GM11168 (cell line): ENCODE results near the gene SHISAL2A.

Source experiments
- in situ Hi-C: fragments of 300-500 bp; cut with MboI; formaldehyde crosslinking; loops from one replicate; pipeline ENCODE4 v1.12.0; 2022; ENCODE audit warnings: low sequenced_read_pairs; ENCODE audit not compliant: unreplicated experiment

Gene SHISAL2A

GRCh38 chr1:52658795-52659194 is 25.8 kb downstream of the SHISAL2A start:
- in situ Hi-C loops, result no loop called here

DNA sequence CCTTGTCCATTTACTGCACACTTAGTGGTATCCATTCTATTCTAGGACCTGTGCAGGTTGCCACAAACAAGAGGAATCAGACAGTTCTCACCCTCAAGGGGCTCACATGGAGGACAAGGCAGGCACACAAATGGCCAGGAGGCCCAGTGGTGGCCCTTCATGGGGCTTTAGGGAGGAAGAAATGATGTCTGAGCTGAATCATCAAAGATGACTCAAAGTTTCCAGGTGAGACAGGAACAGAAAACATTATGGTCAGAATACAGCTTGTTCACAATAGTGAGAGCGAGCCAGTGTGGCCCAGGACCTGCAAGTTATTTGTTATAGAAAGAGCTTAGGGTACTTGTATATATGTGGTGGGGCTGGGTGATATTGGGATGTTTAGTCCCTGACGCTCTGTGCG is 26.4 kb downstream of the SHISAL2A start:
- in situ Hi-C loops, result no loop called here

DNA sequence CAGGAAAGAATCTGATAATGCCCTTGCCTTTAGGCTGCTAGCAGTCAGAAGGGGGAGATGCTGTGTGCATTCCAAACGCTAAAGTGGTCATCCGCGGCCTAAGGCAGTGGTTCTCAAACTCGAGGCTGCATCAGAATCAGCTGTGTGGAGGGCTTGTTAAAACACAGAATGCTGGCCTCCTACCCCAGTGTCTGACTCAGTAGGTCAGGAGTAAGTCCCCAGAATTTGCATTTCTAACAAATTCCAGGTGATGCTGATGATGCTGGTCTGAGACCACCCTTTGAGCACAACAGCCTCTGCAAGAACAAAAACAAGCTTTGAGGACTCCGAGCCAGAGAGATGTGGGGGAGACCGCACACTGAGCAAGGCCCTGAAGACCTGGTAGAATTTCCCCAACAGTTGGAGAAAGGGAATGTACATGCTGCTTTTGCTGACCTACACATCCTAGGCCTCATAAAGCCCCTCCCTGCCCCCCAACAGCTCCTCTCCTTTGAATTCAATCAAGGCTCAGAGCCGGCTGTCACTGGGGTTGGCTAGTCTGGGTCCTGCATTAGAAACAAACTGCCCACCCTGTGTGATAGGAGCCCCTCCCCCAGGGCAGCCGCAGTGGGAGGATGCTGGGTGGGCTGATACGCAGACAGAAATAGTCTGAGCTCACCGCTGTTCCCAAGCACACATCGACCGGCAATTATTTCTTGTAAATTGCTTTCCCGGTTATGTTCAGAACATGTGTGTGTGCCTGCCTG is 27.1 kb downstream of the SHISAL2A start:
- in situ Hi-C loops, result no loop called here

- in situ Hi-C loops, result no loop called here
Observed at GRCh38 chr1:52660807-52661206, 27.8 kb downstream of the SHISAL2A start.

- in situ Hi-C loops, result no loop called here
Observed at GRCh38 chr1:52662645-52663313, 29.8 kb downstream of the SHISAL2A start.

GRCh38 chr1:52663716-52664115 is 30.7 kb downstream of the SHISAL2A start:
- in situ Hi-C loops, result no loop called here

GRCh38 chr1:52665006-52665941 is 32.3 kb downstream of the SHISAL2A start:
- in situ Hi-C loops, result no loop called here

GRCh38 chr1:52667290-52667689 is 34.3 kb downstream of the SHISAL2A start:
- in situ Hi-C loops, result no loop called here

DNA sequence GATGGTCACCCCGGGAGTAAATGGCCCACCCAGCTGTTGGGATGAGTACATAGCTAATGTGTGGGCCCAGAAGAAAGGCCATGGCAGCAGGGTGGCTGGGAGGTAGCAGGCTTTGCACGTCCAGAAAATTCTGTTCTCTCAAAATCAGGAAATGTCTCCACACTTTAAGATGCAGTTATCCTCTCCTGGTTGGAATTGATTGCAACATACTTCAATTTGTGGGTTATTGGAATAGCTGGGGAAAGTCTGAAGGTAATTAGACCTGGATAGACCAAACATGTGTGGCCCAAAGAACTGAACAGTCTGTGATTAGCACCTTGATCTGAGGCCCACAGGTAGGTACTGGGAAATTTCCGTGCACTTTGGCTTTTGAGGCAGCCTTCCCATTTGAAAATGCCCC is 35.0 kb downstream of the SHISAL2A start:
- in situ Hi-C loops, result no loop called here

- in situ Hi-C loops, result no loop called here
Observed at GRCh38 chr1:52668711-52669110, 35.7 kb downstream of the SHISAL2A start.

DNA sequence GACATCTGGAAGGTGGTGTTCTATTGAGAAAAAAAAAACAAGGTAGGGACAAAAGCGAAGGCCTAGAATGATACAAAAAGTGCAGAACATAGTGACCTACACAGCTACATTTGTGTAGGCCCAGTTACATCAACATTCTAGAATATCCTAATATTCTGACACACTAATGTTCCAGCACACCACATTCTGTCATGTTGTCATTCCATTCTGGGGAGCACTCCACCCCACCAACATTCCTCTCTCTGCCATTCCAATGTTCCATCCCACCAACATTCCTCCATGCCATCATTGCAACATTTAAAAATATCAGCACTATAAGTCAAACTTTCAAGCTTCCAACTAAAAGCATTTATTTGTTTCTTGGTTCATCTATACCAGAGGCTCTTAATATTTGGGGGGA is 36.7 kb downstream of the SHISAL2A start:
- in situ Hi-C loops, result no loop called here

- in situ Hi-C loops, result no loop called here
Observed at GRCh38 chr1:52670604-52671003, 37.6 kb downstream of the SHISAL2A start.

DNA sequence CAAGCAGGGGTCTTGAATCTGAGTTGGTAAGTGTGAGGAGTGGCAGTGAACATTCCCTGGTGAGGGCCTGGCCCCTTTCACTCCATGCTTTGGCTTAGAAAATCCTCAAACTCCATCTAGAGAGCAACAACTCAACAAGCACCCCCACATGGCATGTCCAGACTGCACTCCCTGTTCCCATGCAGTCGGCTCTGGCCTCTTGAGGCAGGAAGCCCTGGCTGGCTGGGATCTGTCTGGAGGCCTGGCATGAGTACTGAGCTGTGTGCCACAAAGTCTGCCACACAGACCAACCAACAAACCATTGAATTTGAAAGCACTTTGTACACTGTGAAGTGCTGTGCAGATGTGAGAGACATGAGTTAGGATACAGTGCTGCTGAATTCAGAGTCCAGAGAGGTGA is 40.0 kb downstream of the SHISAL2A start:
- in situ Hi-C loops, result no loop called here

DNA sequence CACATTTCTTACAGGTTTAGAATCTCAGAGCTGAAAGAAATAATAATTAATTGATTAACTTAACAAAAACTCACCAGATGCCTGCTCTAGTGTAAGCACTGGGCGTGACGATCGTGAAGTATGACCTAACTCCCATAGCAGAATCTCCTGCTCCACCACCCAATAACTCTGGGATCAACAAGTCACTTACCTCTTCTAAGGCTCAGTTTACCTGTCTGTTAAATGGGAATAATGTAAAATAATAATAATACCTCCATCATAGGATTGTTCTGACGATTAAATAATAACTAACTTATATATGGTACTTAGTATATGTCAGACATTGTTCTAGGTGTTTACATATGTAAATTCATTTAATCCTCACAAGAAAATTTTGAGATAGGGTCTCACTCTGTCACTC is 40.5 kb downstream of the SHISAL2A start:
- in situ Hi-C loops, result no loop called here

DNA sequence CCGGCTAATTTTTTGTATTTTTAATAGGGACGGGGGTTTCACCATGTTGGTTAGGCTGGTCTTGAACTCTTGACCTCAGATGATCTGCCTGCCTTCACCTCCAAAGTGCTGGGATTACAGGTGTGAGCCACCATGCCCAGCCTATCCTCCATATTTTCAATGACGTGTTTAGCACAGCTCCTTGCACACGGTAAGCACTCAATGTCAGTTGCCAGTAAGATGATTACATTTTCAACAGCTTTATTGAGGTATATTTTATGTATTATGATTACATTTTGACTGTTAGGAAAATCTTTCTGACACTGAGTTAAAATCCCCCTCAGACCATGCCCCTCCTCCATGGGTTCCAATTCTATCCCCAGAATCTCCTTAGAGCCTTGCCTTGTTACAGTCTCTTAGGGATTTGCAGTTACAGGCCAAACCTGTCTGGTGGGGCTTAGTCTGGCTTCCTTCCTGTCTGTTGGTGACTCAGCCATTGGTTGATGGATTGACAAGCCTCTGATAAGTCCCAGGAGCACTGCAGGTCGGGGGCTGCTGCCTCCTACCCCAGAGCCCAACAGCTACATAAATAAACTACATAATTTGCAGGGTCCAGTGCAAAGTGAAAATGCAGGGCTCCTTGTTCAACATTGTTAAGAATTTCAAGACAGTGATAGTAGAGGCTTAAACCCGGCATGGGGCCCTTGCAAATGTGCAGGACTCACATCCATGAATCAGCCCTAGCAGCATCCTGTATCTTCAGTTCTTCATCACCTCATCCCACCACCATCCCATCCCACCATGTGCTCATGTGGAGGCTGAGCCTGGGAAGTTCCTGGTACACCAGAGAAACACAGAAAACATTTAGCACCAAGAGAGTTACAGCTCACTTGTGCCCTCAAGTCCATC is 41.8 kb downstream of the SHISAL2A start:
- in situ Hi-C loops, result no loop called here

- in situ Hi-C loops, result no loop called here
Observed at GRCh38 chr1:52676249-52676903, 43.4 kb downstream of the SHISAL2A start.

DNA sequence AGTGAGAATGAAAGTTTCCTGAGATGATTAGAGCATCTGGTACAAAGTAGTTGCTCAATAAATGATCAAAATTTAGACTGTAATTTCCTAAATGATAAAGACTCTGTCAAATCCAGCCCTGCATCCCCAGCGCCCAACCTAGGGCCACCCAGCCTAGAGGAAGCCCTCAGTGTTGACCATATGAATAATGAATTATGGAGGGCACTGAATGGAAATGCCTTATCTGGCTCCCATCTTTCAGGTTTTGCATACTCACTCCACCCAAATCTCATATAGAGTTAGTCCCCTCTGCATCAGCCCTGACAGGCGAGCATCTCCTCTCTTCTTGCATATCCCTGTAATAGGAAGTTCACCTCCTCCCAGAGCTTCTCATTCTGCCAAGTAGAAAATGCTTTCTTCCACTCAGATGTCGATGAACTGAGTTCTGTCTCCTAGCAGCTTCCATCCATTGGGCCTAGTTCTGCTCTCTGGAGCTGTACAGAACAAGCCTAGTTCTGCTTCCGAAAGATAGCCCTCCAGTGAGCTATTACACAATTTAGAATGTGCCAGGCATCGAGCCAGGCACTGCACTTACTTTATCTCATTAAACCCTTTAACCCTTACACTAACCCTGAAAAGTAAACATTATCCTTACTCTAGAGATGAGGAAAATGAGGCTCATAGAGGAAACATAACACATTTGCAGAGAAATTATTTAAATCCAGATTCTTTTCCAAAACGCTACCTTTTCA is 44.3 kb downstream of the SHISAL2A start:
- in situ Hi-C loops, result no loop called here

DNA sequence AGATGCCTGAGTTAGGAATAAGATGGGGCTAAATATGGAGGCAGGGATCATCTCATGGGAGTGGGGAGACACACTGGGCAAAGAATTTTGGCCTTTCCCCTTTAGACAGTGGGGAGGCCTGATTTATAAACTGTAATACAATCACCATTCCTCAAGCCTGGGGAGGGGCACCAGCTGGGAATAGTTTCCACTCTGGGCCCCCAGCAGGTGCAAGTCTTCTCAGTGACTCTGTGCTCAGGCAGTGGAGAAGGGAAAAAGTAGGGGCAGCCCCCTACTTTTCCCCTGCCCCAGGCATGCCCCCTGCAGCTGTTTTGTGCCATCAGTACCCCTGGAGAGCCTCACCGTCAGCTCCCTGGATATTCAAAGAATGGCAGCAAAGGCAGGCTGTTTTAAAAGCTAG is 46.1 kb downstream of the SHISAL2A start:
- in situ Hi-C loops, result no loop called here

- in situ Hi-C loops, result no loop called here
Observed at GRCh38 chr1:52679498-52679897, 46.5 kb downstream of the SHISAL2A start.
